ENCODE results near the gene MCF2.

The MCF2 gene

DNA sequence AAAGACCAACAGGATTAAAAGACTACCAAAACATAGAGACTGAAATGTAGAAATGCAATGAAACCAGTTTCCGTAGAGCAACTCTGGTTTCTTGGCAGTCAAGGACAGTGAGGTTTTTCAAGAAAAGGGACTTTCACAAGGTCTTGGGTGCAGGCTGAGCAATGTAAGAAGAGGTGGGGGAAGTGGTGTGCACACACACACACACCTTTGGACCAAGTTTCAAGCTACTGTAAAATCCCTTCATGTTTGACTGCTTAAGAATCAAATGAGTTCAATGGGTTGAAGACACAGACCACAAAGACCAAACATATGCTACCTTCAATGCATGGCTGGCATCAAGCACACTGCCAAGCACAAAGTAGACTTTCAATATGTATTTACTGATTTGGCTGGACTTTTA, 17.8 kb upstream of the MCF2 start:
- Histone ChIP-seq H3K4me3 (ENCODE audit: low read depth, low read length) (no peak overlapping the region), H3K9me3 (ENCODE audit: control insufficient read depth, insufficient read depth, low read depth, low read length) (no peaks in the 10 kb centered on the region), H3K36me3 (ENCODE audit: control insufficient read depth in 2 of 2, insufficient read depth in 1 of 2, low read length in 2 of 2) (no peaks in the 10 kb centered on the region), H3K4me1 (ENCODE audit: control insufficient read depth, insufficient read depth, low read length) (no peaks in the 10 kb centered on the region), H3K27ac (ENCODE audit: extremely low read depth, low read depth, low read length) (no peak overlapping the region)
- CTCF ChIA-PET = interaction anchor here (0.6 kb wide), 1 partner anchor 425 kb away, joined by 3 read pairs; no protein-coding TSS in a partner anchor
- POLR2A ChIA-PET = no interaction called here
- no peak for TF ChIP-seq ZNF302 (tag by site-specific recombination; IDR thresholded peaks at IDR 0.05; ENCODE audit: low read depth)
- TF ChIP-seq ZNF549 (tag by site-specific recombination; IDR thresholded peaks at IDR 0.05) = no peak
- TF ChIP-seq ZNF292 (tag by site-specific recombination; IDR thresholded peaks at IDR 0.05; ENCODE audit: borderline replicate concordance, low read depth) = no peak
- TF ChIP-seq, protein P1, sequence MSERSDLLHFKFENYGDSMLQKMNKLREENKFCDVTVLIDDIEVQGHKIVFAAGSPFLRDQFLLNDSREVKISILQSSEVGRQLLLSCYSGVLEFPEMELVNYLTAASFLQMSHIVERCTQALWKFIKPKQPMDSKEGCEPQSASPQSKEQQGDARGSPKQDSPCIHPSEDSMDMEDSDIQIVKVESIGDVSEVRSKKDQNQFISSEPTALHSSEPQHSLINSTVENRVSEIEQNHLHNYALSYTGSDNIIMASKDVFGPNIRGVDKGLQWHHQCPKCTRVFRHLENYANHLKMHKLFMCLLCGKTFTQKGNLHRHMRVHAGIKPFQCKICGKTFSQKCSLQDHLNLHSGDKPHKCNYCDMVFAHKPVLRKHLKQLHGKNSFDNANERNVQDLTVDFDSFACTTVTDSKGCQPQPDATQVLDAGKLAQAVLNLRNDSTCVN (tag by site-specific recombination; optimal IDR thresholded peaks at IDR 0.05) = no peak
- TF ChIP-seq BCL11B (tag by site-specific recombination; IDR thresholded peaks at IDR 0.05; ENCODE audit: low read depth) = no peak
- TF ChIP-seq ZNF555 (tag by site-specific recombination; conservative IDR thresholded peaks at IDR 0.05) = no peak
- TF ChIP-seq ZNF133 (tag by site-specific recombination; IDR thresholded peaks at IDR 0.05) = no peak
- no peak for TF ChIP-seq ZFP41 (tag by site-specific recombination; IDR thresholded peaks at IDR 0.05; ENCODE audit: borderline replicate concordance)
- TF ChIP-seq ZNF211 (tag by site-specific recombination; IDR thresholded peaks at IDR 0.05; ENCODE audit: low read depth) = no peak
- TF ChIP-seq REPIN1 (tag by site-specific recombination; IDR thresholded peaks at IDR 0.05; ENCODE audit: low read depth) = no peak
- TF ChIP-seq ZNF23 (tag by site-specific recombination; IDR thresholded peaks at IDR 0.05; ENCODE audit: borderline replicate concordance) = no peak
- no peak for TF ChIP-seq ZNF366 (tag by site-specific recombination; conservative IDR thresholded peaks at IDR 0.05)
- no peak for TF ChIP-seq GLI4 (tag by site-specific recombination; IDR thresholded peaks at IDR 0.05)
- TF ChIP-seq ZNF248 (tag by site-specific recombination; IDR thresholded peaks at IDR 0.05) = no peak
- TF ChIP-seq, protein P2, sequence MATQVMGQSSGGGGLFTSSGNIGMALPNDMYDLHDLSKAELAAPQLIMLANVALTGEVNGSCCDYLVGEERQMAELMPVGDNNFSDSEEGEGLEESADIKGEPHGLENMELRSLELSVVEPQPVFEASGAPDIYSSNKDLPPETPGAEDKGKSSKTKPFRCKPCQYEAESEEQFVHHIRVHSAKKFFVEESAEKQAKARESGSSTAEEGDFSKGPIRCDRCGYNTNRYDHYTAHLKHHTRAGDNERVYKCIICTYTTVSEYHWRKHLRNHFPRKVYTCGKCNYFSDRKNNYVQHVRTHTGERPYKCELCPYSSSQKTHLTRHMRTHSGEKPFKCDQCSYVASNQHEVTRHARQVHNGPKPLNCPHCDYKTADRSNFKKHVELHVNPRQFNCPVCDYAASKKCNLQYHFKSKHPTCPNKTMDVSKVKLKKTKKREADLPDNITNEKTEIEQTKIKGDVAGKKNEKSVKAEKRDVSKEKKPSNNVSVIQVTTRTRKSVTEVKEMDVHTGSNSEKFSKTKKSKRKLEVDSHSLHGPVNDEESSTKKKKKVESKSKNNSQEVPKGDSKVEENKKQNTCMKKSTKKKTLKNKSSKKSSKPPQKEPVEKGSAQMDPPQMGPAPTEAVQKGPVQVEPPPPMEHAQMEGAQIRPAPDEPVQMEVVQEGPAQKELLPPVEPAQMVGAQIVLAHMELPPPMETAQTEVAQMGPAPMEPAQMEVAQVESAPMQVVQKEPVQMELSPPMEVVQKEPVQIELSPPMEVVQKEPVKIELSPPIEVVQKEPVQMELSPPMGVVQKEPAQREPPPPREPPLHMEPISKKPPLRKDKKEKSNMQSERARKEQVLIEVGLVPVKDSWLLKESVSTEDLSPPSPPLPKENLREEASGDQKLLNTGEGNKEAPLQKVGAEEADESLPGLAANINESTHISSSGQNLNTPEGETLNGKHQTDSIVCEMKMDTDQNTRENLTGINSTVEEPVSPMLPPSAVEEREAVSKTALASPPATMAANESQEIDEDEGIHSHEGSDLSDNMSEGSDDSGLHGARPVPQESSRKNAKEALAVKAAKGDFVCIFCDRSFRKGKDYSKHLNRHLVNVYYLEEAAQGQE (tag by site-specific recombination; IDR thresholded peaks at IDR 0.05) = no peak
- TF ChIP-seq, protein P3, sequence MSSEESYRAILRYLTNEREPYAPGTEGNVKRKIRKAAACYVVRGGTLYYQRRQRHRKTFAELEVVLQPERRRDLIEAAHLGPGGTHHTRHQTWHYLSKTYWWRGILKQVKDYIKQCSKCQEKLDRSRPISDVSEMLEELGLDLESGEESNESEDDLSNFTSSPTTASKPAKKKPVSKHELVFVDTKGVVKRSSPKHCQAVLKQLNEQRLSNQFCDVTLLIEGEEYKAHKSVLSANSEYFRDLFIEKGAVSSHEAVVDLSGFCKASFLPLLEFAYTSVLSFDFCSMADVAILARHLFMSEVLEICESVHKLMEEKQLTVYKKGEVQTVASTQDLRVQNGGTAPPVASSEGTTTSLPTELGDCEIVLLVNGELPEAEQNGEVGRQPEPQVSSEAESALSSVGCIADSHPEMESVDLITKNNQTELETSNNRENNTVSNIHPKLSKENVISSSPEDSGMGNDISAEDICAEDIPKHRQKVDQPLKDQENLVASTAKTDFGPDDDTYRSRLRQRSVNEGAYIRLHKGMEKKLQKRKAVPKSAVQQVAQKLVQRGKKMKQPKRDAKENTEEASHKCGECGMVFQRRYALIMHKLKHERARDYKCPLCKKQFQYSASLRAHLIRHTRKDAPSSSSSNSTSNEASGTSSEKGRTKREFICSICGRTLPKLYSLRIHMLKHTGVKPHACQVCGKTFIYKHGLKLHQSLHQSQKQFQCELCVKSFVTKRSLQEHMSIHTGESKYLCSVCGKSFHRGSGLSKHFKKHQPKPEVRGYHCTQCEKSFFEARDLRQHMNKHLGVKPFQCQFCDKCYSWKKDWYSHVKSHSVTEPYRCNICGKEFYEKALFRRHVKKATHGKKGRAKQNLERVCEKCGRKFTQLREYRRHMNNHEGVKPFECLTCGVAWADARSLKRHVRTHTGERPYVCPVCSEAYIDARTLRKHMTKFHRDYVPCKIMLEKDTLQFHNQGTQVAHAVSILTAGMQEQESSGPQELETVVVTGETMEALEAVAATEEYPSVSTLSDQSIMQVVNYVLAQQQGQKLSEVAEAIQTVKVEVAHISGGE (tag by site-specific recombination; conservative IDR thresholded peaks at IDR 0.05; ENCODE audit: low read depth) = no peak
- no peak for TF ChIP-seq ZIC2 (tag by site-specific recombination; IDR thresholded peaks at IDR 0.05)
- TF ChIP-seq ZNF473 (tag by site-specific recombination; IDR thresholded peaks at IDR 0.05) = no peak

DNA sequence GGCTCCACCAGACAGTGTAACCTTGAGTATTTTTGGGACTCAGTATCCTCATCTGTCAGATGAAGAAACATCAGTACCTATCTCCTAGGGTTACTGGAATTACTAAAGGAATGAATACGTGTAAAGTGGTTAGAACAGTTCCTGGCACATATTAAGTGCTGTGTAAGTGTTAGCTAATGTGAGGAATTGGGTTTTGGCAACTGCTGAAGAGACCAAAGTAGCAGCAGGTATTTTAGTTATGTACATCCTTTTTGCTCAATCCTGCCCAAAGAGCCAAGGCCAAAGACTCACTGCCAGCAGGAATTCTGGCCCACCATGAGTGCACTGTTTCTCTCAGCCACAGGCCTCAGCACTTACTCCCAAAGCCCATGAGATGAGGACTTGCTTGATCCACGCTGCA, 16.7 kb upstream of the MCF2 start:
- ChIA-PET POLR2A (no interaction called here), CTCF (no interaction called here)
- no peaks in the 10 kb centered on the region for H3K36me3 ChIP-seq (ENCODE audit: control insufficient read depth in 2 of 2, insufficient read depth in 1 of 2, low read length in 2 of 2)
- no peak overlapping the region for H3K27ac ChIP-seq (ENCODE audit: extremely low read depth, low read depth, low read length)
- no peaks in the 10 kb centered on the region for H3K4me1 ChIP-seq (ENCODE audit: control insufficient read depth, insufficient read depth, low read length)
- H3K9me3 ChIP-seq (ENCODE audit: control insufficient read depth, insufficient read depth, low read depth, low read length) = no peaks in the 10 kb centered on the region
- TF ChIP-seq ZNF571 (tag by site-specific recombination; IDR thresholded peaks at IDR 0.05) (no peak), TRIM28 (IDR thresholded peaks at IDR 0.05; ENCODE audit: borderline replicate concordance, low read length) (no peak), ZBTB21 (tag by site-specific recombination; IDR thresholded peaks at IDR 0.05) (no peak), ZNF112 (tag by site-specific recombination; IDR thresholded peaks at IDR 0.05) (no peak), ZNF433 (tag by site-specific recombination; IDR thresholded peaks at IDR 0.05; ENCODE audit: low read depth) (no peak), ZNF658 (tag by site-specific recombination; IDR thresholded peaks at IDR 0.05) (no peak), ZNF768 (tag by site-specific recombination; IDR thresholded peaks at IDR 0.05) (no peak), ZNF777 (tag by site-specific recombination; IDR thresholded peaks at IDR 0.05; ENCODE audit: borderline replicate concordance) (no peak), ZNF664 (tag by site-specific recombination; IDR thresholded peaks at IDR 0.05) (no peak)
- TF ChIP-seq, protein P4, sequence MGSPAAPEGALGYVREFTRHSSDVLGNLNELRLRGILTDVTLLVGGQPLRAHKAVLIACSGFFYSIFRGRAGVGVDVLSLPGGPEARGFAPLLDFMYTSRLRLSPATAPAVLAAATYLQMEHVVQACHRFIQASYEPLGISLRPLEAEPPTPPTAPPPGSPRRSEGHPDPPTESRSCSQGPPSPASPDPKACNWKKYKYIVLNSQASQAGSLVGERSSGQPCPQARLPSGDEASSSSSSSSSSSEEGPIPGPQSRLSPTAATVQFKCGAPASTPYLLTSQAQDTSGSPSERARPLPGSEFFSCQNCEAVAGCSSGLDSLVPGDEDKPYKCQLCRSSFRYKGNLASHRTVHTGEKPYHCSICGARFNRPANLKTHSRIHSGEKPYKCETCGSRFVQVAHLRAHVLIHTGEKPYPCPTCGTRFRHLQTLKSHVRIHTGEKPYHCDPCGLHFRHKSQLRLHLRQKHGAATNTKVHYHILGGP (tag by site-specific recombination; IDR thresholded peaks at IDR 0.05) = no peak
- H3K4me3 ChIP-seq (ENCODE audit: low read depth, low read length) = no peak overlapping the region
